Effector CD8-positive, alpha-beta T cell (primary cell): ENCODE results near the gene TMEM131.

Source experiments
- DNase-seq: peaks from one replicate; lab custom pipeline; 2025; lab: John Stamatoyannopoulos, UW

TMEM131 gene

GRCh38 chr2:98020516-98020915 is 24.8 kb upstream of the TMEM131 start:
- DNase-seq = no peak

GRCh38 chr2:98016908-98017670 is 21.3 kb upstream of the TMEM131 start:
- no peak for DNase-seq

- no peak for DNase-seq
Observed at GRCh38 chr2:98015671-98016070, 19.9 kb upstream of the TMEM131 start.

- no peak for DNase-seq
Observed at GRCh38 chr2:98014379-98014778, 18.6 kb upstream of the TMEM131 start.

- no peak for DNase-seq
Observed at GRCh38 chr2:98013407-98014042, 17.8 kb upstream of the TMEM131 start.

- DNase-seq = no peak
Observed at GRCh38 chr2:98012561-98012991, 16.8 kb upstream of the TMEM131 start.

- DNase-seq = no peak
Observed at GRCh38 chr2:98009887-98010760, 14.4 kb upstream of the TMEM131 start.

GRCh38 chr2:98008415-98008814 is 12.7 kb upstream of the TMEM131 start:
- DNase-seq = no peak

GRCh38 chr2:98006378-98006777 is 10.6 kb upstream of the TMEM131 start:
- DNase-seq = no peak

- no peak for DNase-seq
Observed at GRCh38 chr2:98004613-98005012, 8.9 kb upstream of the TMEM131 start.

- DNase-seq = no peak
Observed at GRCh38 chr2:98004047-98004446, 8.3 kb upstream of the TMEM131 start.

GRCh38 chr2:97999536-97999935 is 3.8 kb upstream of the TMEM131 start:
- no peak for DNase-seq

- DNase-seq = no peak
Observed at GRCh38 chr2:97998431-97999005, 2.8 kb upstream of the TMEM131 start.

GRCh38 chr2:97997784-97998392 is 2.1 kb upstream of the TMEM131 start:
- no peak for DNase-seq

GRCh38 chr2:97996679-97997078 is 931 bp upstream of the TMEM131 start:
- DNase-seq = no peak

- peak; percentile 26 for DNase-seq
Observed at GRCh38 chr2:97995026-97995733, 568 bp downstream of the TMEM131 start.

- DNase-seq = no peak
Observed at GRCh38 chr2:97994476-97994875, 1.3 kb downstream of the TMEM131 start.

GRCh38 chr2:97993926-97994325 is 1.8 kb downstream of the TMEM131 start:
- DNase-seq = no peak

- no peak for DNase-seq
Observed at GRCh38 chr2:97992836-97993825, 2.6 kb downstream of the TMEM131 start.
